GM21576 (cell line): ENCODE results near the gene C15orf39.
"Not testable (repeated sequence)": the region's sequence is repeated elsewhere in the genome, so short reads cannot be mapped to it uniquely, and the experiment has no call there.

Experiments
- ATAC-seq: cut with Tn5 transposase; IDR thresholded peaks from one replicate; pipeline ENCODE4 v1.9.1; 2021; ENCODE audit warnings: mild to moderate bottlenecking, moderate library complexity; ENCODE audit not compliant: unreplicated experiment

Gene C15orf39

DNA sequence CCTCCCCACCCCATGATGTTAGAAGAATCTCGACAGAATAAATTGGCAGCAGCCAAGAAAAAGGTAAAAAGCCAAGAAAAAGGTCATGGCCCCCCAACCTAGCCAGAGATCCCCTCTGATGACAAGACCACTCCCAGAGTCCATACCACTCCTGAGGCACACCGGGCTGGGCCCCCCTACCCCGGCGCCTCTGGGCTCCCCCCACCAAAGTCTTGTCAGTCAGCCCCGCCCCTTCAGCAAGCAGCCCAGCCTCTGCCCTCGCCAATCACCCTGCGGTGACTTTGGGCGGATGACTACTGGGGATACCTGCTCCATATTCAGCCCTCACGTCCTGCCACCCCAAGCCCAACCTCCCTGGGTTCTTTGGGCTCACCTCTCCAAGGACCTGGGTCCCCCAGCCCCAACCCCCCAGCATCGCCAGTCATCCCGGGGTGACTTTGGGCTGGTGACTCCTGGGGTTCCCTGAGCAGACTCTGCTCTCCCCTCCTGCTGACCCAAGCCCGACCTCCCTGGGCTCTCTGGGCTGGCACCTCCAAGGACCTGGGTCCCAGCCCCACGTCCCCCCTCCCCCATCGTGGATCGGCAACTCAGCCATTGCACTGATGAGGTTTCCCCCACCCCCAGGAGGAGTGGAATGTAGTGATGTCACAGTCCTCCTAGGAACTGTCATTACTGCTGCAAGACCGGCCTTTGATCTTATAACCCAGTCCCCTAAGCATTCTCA, 57.1 kb downstream of the C15orf39 start:
- ATAC-seq, result not testable (repeated sequence)

DNA sequence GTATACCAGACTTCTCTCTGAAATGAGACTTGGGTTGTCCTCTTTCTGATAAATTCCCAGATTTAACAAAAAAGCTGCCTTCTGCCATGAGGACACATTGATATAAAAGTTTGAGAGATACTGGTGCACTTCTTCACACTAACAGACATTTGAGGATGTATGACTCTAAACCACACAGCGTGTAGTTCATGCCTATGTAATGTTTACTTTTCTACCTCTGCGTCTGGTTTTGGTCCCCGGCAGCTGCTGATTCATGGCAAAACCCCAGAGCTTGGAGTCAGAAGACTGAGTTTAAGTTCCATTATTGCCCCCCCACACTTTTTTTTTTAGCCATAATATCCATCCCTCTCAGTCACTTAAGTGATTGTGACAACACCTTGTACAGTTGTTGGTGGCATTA, 58.2 kb downstream of the C15orf39 start:
- ATAC-seq, result not testable (repeated sequence)
